HG02885 (cell line): ENCODE results near the gene NISCH.

Experiments used
- ATAC-seq: cut with Tn5 transposase; IDR thresholded peaks from one replicate; pipeline ENCODE4 v1.9.1; 2021; ENCODE audit warnings: mild to moderate bottlenecking; ENCODE audit not compliant: unreplicated experiment, poor library complexity

NISCH gene

GRCh38 chr3:52533623-52534280 is 78.3 kb downstream of the NISCH start, which contains the start of gene NT5DC2:
NT5DC2 (minus strand) TSS chr3:52533857; CDS start chr3:52533737, 120 bp downstream.
- peak; percentile 40 for ATAC-seq

GRCh38 chr3:52534281-52535183 is 79.1 kb downstream of the NISCH start:
- no peak for ATAC-seq

DNA sequence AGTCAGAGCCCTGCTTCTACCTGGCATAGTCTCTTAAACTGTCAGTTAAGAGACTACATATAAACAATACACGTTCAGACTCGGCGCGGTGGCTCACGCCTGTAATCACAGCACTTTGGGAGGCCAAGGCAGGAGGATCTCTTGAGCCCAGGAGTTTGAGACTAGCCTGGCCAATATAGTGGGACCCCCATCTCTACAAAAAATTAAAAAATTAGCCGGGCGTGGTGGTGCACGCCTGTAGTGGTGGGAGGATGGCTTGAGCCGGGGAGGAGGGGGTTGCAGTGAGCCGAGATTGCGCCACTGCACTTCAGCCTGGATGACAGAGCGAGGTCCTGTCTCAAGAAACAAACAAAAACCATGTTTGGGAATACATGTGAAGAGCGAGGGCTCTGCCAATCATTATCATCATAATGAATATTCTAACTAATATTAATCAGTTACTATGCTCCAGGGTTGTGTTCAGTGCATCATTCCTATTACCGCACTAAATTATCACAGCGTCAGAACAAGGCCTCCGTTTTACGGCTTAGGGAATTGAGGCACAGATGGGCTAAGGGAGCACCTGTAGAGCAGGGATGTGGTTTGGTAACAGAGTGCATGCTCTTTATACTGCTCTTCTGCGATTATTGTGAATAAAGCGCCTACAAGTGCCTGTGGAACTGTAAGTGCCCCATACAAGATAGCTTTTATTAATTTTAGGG is 80.2 kb downstream of the NISCH start:
- ATAC-seq = no peak

DNA sequence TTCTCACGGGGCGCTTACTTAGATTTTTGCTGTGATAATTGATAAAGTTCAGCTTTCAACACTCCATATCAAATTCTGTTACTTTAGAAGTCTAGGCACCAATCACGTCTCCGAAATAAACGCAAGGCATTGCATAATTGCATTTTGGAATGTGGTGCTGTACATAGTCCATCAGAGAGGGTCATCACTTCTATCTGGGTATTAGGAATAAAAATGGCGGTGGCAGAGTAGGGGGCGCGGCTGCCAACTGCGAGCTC is 80.6 kb downstream of the NISCH start:
- no peak for ATAC-seq

- ATAC-seq = peak; percentile 85
Observed at GRCh38 chr3:52536369-52537164, 81.2 kb downstream of the NISCH start, which contains the start of gene UQCC5. UQCC5 (plus strand) TSS chr3:52536605; CDS start chr3:52536756, 151 bp downstream.

- no peak for ATAC-seq
Observed at GRCh38 chr3:52537165-52537620, 81.8 kb downstream of the NISCH start.

- no peak for ATAC-seq
Observed at GRCh38 chr3:52537726-52538421, 82.5 kb downstream of the NISCH start.

GRCh38 chr3:52539010-52539653 is 83.7 kb downstream of the NISCH start:
- no peak for ATAC-seq

GRCh38 chr3:52541050-52541449 is 85.6 kb downstream of the NISCH start:
- ATAC-seq = no peak
